Astrocyte of the hippocampus (primary cell): ENCODE results near the gene OR2A5.
"Not testable (repeated sequence)": the region's sequence is repeated elsewhere in the genome, so short reads cannot be mapped to it uniquely, and the experiment has no call there.

ENCODE experiments used
- DNase-seq: peaks from one replicate; pipeline ENCODE4 v3.0.0; 2011; ENCODE audit warnings: low read depth, low spot score

OR2A5 gene

DNA sequence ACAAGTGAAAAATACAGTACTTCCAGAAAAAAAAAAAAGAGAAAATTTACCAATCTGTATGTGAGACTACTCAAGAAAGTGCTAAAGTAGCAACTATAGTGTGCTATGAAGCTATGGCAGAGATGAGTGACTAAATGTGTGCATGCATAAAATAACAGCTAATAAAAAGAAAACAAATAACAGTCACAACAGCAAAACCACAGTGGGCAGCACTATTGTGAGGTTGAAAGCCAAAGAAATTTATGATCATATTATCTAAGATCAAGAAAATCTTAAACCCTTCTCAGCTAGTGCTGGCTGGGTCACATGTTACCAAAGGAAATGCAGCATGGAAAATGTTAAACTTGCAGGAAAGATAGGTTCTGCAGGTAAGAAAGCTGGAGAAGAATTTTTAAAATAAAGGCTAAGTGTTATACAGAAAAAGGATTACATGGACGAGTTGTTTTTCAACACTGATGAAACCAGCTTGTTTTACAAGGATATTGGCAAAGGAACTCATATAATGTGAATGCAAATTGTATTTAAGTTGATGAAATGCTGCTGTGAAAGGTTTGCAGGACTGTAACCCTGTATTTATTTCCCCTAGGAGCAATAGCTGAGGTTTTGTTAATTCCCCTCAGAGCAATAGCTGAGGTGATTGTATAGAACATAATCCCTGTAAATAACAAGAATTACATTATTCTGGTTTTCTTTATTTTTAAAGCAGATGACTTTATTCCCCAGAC is 15.6 kb upstream of the OR2A5 start:
- DNase-seq = no peak

DNA sequence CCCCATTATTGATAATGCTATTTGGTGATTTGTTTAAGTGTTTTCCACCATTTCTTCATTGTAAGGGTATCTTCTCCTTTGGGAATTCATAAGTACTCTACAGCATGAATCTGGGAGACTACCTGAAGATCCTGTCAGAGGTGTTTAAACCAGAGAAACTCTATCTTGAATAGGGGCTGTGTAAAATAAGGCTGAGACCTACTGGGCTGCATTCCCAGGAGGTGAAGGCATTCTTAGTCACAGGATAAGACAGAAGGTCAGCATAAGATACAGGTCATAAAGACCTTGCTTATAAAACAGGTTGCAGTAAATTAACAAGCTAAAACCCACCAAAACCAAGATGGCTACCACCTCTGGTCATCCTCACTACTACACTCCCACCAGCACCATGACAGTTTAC is 13.4 kb upstream of the OR2A5 start:
- no peak for DNase-seq

DNA sequence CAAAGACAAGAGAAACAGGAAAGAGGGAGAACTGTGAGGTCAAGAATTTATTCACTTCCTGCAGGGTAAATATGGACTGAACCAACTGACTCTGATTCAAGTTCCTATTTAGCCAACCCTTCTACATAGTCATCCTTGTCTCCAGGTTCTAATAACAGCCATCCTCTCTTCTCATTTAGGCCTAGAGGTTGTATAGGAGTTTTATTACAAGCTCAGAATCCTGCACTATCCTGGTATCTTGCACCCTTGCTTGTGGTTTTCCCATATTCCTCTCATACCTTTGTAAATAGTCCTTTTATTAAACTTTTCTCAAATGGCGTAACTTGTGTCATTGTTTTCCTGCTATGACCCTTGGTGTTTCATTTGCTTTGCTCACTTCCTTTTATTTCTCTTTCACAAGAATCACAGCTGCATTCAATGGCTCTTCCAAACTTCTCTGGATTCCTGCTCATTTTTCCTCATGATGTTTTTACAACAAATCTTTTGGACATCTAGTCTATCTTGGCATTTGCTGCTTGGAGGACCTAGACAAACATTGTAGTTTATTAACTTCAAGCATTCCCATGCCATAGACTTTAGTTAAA is 12.4 kb upstream of the OR2A5 start:
- DNase-seq = no peak

DNA sequence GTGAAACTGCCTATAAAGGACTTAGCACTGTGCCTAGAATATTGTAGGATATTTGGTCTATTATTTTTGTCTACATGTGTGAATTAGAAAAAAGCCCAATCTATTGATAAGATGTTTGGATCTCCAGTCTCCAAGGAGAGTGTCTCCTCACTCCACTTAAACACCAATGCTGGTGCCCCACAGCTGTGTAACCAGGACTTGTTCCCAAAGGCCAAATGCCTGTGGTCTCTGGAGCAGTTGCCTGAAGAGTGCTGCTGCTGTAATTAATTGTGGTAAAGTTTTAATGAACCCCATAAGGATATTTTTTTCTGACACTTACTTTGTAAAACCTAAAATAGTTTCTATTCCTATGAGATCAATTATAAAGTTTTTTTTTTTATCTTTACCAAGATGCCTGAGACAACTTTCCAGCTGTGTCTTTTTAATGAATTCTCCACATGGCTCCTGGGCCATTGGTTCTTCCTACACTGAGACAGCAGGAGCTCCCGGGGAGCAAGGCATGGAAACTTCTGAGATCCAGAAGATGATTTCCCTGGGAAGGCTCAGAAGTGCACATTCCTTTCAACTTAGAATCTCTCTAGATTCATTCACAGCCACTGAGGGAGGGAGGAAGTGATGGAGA is 11.2 kb upstream of the OR2A5 start:
- DNase-seq = no peak

DNA sequence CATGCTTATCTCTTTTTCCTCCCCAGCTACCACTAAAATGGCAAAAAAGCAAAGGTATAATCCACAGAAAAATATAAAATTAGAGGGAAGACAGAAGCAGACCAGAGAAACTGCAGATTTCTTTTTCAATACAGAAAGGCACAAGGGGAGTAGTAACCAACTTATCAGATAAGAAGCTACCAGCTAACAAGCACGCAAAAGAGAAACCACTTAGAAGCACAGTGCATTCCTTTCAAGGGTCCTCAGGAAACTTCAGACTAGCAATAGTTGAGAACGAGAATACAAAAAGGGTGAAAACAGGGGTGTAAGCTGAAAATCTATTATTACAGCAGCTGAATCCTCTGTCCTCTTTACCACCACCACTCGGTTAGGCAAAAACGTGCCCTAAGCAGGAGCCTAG is 9.9 kb upstream of the OR2A5 start:
- DNase-seq = no peak

DNA sequence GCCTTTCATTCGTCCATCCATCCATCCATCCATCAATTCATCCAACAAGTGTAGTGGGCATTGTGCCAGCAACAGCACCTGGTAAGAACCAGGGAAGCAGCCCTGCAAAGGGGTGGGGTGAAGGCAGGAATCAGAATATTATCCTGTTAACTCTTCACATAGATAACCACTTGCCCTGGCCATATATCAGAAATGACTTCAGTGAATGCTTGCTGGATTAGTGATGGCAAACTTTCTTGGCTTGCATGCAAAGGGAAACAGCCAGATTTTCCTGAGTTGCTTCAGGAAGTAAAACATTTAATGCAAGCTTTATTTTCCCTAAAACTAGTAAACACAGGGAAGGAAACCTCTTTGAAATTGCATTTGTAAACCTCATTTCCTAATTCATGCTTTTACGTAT is 743 bp downstream of the OR2A5 start:
- no peak for DNase-seq

DNA sequence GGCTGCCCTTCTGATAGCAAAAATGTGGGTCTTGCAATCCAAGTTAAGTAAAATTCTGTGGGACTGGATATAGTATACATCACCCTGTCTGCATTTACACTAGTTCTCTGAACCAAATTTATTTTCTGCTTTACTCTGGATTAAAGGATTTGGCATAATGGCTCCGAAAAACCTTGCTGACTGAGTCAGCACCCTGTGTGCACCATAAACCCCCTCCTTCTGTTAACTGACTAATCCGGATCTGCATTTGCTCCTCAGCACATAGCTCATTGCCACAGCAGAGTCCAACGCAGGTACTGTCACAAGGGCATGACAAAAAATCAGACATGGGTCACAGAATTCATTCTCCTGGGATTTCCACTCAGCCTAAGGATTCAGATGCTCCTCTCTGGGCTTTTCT is 1.3 kb downstream of the OR2A5 start:
- DNase-seq = no peak

DNA sequence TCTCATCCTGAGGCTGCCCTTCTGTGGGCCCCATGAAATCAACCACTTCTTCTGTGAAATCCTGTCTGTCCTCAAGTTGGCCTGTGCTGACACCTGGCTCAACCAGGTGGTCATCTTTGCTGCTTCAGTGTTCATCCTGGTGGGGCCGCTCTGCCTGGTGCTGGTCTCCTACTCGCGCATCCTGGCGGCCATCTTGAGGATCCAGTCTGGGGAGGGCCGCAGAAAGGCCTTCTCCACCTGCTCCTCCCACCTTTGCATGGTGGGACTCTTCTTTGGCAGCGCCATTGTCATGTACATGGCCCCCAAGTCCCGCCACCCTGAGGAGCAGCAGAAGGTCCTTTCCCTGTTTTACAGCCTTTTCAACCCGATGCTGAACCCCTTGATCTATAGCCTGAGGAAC is 2.1 kb downstream of the OR2A5 start:
- DNase-seq = not testable (repeated sequence)

DNA sequence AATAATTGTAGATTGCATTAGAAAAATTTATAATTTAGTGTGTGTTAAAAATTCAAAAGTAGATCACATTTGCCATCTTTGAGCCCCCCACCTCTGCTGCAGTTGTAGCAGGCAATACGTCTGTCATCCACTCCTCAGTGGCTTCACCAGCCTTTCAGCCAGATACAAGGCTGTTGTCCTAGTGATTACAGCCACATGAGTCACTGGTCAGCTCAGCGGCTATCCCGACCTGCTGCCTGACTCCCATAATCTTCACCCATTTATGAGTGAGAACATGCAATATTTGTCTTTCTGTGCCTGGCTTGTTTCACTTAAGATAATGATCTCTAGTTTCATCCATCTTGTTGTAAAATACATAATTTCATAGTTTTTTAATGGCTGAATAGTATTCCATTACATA is 9.2 kb downstream of the OR2A5 start:
- no peak for DNase-seq

DNA sequence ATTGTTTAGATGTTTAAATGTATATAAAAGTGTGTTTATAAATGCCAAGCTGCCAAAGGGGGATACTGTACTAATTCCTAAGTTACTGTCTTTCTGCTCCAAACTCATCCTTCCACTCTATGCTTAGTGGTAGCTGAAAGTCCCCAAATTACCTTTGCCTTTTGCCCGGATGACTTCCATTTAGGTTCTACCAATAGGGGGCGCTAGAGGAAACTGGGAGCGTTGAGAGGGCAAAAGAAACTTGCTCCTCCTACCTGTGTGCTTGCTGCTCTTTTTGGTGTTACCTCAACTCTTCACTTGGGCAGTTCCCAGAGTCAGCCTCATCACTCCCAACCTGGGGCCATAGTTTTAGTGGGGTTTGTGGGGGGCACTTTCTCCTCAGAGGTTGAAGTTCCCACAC is 15.0 kb downstream of the OR2A5 start:
- DNase-seq = no peak

DNA sequence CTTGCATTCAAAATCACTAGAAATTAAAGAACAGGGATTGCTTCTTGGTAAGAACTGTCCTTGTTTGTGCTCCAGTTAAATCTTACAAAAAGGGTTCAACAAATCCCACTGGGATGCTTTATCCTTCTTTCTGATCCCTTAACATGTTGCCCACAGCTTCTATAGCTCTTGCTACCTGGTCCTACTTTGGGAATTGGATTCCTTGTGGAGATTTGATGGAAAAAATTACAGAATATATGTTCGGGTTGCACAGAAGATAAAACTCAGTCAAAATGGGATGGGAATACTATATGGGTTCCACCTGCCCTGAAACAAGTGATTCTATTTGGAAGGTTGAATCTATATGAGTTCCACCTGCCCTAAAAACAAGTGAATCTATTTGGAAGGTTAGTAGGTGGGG is 20.8 kb downstream of the OR2A5 start, which contains the start of gene OR2A25:
Gene OR2A25, plus strand, starts transcription at position 301 of the 400 bp plus-strand sequence. CDS start 4,409 bp downstream, outside the sequence.
- DNase-seq = no peak

DNA sequence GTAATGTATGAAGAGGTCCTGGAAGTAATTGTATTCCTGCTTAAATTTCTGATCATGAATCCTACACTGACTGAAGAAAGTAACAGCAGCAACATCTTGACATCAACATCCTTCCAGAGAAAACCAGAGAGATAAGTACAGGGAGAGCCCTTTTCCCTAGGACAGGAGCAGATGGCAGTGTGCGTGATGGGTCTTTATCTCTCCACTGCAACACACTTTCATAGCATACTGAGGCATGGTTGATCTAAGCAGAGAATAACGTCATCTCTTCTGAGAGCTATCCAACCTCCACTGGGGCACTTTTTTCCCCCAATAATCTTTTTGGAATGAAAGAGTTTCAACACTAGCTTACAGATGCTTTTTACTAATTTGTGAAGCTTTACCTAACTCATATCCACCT is 21.2 kb downstream of the OR2A5 start:
- DNase-seq = no peak

DNA sequence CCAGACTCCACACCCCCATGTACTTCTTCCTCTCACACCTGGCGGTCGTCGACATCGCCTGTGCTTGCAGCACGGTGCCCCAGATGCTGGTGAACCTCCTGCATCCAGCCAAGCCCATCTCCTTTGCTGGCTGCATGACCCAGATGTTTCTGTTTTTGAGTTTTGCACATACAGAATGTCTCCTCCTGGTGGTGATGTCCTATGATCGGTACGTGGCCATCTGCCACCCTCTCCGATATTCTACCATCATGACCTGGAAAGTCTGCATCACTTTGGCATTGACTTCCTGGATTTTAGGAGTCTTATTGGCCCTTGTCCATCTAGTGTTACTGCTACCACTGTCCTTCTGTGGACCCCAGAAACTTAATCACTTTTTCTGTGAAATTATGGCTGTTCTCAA is 25.6 kb downstream of the OR2A5 start:
- no peak for DNase-seq

DNA sequence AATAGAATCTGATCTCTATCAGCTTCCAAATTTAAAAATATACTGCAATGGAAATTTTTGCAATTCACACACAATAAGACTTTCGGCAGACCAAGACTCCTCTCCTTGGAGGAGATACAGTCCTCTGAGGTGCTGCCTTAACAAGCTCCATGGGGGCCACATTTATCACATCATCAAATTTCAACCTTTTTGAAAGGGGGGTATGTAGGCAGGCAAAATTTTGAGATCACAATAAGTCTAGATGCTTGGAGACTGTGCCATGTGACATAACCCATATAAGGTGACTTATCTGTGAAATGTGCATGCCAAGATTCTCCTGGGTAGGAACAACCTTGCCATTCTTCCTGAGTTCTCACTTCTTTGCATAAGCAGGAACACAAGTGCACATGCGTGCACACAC is 37.2 kb downstream of the OR2A5 start, which contains the start of gene OR2A12:
Gene OR2A12, plus strand, starts transcription at position 301 of the 400 bp plus-strand sequence. CDS start 8,830 bp downstream, outside the sequence.
- DNase-seq = no peak

DNA sequence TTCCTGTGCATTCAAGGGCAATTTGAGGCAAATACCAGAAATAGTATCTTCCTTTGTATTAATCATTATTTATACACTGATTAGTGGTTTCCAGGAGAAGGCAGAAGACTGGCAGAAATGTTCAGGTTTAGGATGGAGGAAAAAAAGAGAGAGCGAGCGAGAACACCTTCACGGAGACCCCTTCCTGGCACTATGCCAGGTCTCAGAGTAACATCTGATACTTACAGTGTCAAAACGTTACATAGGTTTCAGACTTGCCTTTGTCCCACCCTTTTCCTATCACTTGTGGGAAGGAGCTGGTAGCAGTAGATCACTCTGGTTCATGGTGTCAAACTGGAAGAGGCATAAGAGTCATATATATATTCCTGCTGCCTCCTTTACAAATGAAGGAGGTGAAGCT is 38.0 kb downstream of the OR2A5 start:
- DNase-seq = no peak

DNA sequence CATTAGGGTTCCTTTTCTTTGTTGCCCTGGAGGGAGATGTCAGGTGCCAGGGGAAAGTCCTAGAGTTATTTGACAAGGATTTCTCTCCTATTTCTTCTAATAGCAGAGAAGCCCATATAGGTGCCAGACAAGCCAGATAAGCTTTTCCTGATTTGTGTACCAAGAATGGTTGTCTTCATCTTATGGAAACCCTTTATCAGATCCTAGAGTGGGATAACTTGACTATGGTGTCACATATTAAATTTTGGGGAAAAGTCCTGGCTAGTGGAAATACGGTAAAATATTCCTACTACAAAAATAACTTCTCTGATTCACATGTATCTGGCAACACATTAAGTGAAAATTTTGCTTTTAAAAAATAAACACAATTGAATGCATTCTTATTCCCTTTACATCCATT is 38.5 kb downstream of the OR2A5 start:
- no peak for DNase-seq

DNA sequence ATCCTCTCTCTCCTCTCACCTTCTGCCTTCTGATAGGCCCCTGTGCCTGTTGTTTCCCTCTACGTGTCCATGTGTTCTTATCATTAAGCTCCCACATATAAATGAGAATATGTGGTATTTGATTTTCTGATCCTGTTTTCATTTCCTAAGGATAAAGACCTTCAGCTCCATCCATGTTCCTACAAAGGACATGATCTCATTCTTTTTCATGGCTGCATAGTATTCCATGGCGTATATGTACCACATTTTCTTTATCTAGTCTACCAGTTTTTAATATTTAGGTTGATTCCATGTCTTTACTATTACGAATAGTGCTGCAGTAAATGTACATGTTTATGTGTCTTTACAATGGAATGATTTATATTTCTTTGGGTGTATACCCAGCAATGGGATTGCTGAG is 41.9 kb downstream of the OR2A5 start:
- DNase-seq = no peak

DNA sequence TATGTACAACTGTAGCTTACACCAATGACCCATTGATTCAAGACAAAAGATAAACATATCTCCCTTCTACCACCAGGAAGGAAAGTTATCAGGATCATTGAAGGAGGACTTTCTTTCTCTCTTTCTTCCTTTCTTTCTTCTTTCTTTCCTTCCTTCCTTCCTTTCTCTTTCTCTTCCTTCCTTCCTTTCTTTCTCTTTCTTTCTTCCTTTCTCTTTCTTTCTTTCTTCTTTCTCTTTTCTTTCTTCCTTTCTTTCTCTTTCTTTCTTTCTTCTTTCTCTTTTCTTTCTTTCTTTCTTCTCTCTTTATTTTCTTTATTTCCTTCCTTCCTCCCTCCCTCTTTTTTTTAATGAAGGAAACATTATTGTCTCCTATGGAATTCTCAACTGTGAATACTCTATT is 50.0 kb downstream of the OR2A5 start:
- no peak for DNase-seq

DNA sequence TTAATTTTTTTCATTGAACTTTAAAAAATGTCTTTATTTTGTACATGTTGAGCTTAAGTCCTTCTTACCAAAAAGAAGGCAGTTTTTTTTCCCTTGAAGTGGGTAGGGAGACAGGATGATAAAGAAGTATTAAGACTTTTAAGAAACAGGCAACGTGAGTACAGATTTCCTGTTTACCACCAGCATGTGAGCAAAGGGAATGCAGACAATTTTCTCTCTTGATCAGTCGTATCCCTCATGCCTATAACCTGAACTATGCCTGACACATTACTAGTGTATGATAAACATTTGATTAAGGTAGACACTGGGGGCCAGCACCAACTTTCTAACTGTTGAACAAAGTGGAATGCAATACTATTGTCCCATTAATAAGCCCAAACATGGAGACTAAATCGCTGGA is 51.9 kb downstream of the OR2A5 start:
- no peak for DNase-seq

DNA sequence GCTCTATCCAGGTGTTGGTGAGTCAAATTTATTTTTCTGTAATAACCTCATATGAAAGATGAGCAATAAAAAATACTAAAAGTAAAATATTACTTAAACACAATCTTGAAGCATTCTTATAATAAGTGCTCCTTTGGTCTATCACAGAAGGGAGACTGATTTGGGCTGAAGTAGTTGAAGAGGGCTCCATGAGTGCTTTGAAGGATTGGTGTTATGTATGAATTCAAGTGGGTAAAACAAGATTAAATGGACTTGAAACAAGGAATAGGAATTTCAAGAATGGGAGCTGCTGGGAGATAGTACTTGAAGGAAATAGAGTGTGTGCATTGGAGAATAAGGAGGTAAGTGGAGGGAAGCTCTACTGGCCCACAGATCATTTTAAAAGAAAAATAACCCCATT is 53.3 kb downstream of the OR2A5 start:
- no peak for DNase-seq

DNA sequence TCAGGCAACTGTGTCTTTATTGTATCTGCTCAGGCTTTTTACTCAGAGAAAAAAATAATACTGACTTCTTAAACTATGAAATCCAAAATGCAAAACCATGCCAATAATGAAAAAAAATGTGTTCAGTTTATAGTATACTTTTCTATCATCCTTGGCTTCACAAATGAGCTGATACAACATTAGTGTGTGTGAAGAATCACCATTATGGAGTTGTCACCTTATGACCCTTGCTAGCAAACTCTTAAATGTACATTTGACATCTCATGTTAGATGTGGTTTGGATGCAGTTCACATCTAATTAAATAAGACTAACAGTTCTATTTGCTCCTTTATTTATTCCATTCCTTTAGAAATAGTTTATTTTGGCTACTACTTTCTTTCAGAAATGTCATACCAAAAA is 56.5 kb downstream of the OR2A5 start:
- no peak for DNase-seq
